ENCODE data around the gene AGTRAP.

AGTRAP gene, protein sequence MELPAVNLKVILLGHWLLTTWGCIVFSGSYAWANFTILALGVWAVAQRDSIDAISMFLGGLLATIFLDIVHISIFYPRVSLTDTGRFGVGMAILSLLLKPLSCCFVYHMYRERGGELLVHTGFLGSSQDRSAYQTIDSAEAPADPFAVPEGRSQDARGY

DNA sequence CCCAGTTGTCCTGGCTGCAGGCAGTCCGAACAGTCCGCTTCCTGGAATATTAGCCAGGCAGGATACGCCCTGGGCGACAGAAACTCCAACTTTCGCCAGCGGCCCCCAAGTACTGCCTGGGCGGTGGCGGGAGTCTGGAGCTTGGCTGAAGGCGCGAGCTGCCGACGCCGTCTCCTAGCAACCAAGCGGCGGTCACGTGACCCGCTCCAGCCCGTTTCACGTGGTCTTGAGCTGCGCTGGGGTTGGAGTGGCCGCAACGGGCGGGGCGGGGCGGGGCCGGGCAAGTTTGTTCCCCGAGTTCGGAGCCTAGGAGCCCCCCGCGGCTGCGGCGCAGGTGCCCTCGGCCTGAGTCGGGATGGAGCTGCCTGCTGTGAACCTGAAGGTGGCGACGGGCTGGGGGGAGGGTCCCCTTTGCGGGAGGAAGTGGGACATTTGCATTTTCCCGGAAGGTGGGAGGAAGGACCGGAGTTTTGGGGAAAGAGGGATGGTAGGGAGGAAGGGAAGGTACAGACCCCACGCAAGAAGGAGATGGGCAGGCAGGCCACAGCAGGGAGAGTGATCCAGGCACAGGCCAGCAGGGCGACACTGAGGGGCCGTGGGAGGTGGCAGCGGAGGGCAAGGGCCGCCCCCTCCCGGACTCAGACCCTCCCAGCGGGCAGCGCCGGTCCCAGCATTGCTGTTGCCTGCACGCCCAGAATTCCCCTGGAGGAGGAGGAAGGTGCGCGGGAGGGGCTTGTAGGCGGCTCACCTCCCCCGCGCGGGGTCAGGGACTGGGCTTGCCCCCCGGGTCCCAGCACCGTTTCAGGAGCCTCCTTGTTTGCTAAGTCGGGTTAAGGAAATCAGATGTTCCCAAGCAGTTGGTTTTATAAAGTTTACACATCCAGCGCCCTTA lies at the start of gene AGTRAP:
Gene AGTRAP (plus strand): TSS at position 283 of the 892 bp plus-strand sequence. CDS start 73 bp downstream, at position 356.
- peak; percentile 87 to 92 for DNase-seq (ENCODE audit: low read depth in 2 of 2)

DNA sequence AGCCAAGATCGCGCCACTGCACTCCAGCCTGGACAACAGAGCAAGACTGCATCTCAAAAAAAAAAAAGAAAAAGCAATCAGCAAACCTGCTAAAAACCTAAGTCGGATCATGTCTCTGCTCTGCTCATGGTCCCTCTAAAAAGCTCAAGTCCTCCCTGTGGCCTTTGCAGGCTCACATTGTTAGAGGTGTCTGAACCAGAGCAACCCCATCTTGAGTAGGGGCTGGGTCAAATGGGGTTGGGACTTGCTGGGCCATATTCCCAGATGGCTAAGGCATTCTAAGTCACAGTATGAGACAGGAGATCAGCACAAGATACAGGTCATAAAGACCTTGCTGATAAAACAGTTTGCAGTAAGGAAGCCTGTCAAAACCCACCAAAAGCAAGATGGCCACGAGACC lies 47.4 kb upstream of the AGTRAP start:
- DNase-seq (ENCODE audit: low read depth in 2 of 2), result no peak

DNA sequence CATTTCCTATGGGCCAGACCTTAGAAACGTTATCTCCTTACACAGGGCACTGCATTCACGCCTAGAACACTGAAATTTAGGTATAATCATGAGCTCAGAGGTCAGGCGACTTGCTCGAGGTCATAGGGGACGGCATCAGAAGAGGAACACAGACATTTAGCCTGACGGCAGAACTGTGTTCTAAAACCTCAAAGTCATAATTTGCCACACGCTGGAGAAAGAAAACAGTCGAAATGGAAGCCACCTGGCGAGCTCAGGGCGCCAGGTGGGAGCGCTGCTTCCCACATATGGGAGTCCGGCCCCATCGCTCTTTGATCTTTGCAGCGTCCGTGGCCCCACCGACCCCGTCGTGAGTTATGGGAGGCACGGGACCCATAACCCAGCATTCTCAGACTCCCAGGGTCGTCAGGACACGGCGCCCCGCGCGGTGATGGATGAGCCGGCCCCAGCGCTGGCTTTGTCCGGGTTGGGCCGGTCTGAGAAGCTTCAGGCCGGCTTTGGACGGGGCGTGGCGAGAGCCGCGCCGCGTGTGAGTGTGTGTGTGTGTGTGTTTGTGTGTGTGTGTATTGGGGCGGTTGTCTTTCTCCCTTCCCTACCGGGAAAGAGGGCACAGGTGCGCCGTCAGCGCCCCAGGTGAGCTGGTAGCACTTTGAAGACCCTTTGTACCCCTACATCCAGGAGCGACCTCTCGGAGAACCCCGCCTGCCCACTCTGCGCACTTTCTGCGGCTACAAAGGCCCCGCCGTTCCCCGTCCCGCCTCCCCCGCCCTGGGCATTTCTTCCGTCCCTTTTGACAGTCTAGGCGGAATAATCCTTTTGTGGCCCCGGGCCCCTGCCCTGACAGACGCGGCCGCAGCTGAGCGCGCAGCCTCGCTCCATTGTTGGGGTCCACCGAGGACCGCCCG lies 45.3 kb upstream of the AGTRAP start:
- DNase-seq (ENCODE audit: low read depth in 2 of 2), result no peak

DNA sequence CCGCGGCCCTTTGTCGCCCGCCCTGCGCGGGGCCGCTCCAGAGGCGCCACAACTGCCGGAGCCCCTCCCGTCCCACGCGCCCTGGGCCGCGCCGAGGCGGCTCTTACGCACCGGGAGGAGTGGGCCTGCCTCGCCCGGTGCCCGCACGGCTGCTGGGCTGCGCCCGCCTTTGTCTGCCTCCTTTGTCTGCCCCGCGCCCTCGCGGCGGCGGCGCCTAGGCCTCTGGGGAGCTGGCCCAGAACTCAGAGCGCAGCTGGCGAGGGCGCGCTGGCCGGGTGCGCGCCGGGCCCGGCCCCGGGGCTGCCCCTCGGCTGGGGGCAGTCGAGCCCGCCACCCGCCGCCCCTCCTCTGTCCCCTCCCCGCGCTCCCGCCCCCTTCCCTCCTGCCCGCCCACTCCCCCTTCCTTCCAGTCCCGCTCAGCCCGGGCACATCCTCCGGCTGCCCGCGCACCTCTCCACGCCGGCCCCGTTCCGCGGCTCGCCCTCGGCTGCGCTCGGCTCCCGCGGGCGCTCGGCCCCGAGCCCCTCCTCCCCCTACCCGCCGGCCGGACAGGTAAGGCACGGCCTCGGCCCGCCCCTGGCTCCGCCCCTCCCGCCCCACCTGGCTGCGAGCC lies 44.5 kb upstream of the AGTRAP start, which contains the start of gene DRAXIN:
Gene DRAXIN (plus strand): TSS at position 409 of the 613 bp plus-strand sequence. CDS start 14,549 bp downstream, outside the sequence.
- DNase-seq (ENCODE audit: low read depth in 2 of 2), result no peak

DNA sequence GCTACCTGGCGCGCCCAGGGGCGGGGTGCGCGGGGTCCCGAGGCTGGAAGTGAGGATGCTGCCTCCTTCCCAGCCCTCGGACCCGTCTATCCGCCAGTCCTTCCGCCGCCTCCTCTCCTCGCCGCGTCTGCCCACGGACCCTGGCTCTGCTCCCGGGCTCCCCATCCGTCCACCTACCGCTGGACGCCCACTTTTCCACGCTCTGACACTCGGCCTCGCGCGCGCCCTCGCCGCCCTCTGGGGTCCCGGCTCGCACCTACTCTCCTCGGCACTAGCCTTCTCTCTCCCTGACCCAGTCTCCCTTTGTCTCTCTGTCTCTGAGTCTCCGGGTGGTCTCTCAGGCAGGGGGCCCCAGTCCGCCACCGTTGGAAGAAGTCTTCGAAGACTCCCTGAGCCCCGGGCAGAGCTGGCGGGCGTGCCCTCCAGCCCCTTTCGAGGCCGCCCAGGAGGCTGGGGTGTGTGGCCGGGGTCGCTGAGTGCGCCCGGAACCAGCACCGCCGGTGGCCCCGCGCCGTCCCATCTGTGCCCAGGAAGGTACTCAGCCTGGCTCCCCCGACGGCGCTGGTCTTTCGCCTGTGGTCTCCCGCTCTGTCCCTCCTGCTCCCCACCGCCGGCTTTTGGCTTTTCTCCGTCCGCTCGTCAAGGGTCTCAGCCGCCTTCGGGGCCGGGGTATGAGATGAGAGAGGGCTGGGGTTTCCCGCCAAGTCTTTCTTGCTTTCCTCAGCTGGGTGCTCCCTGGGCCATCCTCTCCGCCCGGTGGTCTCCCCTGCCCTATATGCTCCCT lies 43.8 kb upstream of the AGTRAP start:
- DNase-seq (ENCODE audit: low read depth in 2 of 2), result no peak

DNA sequence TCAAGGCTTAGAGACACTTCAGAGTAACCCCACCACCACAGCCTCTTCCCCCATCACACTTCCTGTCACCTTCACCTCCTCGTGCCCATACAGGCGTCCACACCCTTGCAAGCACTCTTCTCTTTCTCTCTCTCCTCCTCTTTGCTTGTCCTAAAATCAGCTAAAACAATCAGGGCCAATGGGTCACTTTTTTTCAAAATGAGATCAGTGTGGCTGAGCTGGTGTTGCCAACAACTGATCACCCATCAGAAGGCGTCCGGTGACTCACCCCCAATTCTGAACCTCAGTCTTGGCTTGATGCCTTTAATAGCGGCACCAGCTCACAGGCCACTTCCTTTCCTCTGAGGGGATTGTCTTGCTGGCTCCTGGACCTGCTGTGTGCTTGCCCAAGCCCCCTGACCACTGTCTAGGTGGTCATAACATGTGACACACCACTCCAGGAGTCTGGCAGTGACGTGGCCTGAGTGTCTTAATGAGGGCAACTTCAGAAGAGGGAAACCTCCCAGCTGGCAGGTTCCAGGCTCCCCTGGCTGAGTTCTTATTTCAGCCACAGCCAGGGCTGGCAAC lies 42.8 kb upstream of the AGTRAP start:
- DNase-seq (ENCODE audit: low read depth in 2 of 2), result peak; percentile 22 to 26

DNA sequence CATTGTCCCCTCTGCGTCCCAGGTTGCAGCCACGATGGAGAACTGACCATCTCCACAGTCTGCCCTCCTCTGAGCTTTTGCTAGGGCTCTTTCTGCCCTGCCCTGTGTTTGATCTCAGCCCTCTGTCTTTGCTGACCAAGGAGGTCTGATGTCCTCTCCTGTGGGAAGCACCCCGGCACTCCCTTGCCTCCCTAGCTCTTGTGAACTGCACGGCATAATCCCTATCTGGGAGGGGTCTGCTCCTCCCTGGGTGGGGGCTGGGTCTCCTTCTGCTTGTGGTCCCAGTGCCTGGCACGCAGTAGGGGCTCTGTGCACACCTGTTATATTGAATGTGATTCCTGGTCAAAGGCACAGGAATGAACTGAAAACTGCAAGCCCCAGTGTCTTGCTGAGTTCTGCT lies 42.0 kb upstream of the AGTRAP start:
- no peak for DNase-seq (ENCODE audit: low read depth in 2 of 2)

DNA sequence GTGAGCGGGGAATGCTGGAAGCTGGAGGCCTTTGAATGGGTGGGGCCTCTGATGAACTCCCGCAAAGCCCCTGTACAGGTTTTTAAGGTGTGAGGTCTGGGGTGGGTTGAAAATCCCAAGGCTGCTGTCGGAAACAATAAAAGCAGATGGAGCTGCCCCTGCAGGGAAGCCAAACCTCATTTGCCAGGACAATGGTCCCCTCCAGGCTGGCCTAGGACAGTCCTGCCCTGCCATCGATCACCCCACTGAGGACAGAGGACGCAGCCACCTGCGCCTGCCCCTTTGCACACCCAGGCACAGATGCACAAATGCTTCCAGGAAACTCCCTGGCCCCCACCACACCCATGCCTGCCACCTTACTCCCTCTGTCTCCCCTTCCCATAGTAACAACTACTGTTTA lies 40.1 kb upstream of the AGTRAP start:
- no peak for DNase-seq (ENCODE audit: low read depth in 2 of 2)

DNA sequence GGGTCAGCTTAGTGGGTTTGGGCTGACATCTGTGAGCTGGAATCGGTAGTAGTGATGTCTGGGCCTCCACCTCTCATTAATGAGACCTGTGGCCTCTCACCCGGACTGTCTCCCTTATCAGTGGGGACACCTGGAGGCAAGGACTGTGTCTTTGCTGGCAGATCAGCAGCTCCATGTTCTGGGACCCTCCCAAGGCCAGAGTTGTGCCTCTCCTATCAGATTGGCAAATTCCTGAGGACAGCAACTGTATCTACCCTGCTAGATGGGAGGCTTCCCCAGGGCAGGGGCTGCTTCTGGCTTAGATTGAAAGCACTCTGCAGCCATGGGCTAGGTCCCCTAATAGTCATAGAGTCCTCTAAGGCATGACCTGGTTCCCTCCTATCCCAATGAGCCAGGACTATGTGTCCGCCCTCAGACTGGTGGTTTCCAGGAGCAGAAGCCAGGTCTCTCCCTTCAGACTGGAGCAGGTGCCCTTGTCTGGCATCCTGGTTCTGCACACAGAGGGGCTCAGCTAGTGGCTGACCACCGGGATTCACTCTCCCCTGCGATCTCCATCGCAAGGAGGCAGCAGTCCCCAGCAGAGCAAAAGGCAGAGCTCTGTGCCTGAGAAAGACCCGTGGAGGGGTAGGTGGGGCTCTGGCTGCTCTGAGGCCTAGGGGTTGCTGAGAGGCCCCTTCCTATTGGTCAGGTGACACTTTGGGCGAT lies 38.6 kb upstream of the AGTRAP start:
- DNase-seq (ENCODE audit: low read depth in 2 of 2), result no peak

DNA sequence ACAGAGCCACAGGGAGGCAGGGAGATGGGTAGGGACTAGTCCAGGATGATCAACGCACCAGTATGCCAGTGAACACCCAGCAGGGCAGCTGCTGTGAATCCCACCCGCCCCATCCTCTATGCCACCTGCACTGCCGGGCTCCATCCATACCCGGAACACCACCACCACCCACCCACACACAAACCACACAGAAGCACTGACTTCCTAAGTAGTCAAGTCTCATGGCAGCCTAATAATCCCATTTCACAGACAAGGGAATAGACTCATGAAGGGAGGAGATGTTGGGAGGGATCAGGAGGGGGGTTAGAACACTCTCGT lies 38.1 kb upstream of the AGTRAP start:
- no peak for DNase-seq (ENCODE audit: low read depth in 2 of 2)

DNA sequence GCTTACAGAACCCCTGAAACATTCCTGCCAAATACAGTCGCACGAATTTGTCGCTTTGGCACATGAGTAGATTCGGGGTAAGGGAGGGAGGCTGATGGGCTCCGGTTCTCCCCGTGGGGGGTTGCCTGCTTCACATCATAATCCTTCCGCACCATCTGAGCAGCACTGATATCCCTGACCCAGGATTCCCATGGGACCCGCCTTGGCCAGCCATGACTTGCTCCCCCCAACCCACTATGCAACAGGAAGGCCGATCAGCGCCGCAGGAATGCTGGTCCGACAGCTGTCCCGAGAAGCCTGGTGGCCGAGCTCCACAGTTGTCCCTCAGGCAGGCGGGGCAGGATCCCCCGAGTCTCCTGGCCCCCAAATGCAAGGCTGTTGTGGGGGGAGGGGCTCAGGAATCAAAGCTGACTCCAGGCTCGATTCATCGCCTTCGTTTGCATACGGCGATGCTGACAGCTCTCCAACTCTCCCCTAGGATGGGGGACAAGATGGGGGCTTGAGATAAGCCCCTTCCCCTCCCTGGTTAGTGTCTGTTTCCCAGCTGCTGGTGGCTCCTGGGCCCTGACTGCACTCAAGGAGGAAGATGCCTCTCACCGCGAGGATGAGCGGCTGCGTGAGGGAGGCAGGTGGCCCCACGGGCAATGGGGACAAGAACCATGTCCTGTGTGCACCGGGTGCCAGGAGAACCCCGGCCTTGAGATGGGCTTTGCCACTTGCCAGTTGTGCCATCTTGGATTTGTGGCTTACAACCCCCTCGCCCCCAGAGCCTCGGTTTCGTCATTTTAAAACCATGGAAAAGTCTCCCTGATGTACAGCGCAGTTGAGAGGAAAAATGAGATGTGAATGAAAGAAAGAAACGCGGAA lies 35.1 kb upstream of the AGTRAP start:
- DNase-seq (ENCODE audit: low read depth in 2 of 2), result no peak

DNA sequence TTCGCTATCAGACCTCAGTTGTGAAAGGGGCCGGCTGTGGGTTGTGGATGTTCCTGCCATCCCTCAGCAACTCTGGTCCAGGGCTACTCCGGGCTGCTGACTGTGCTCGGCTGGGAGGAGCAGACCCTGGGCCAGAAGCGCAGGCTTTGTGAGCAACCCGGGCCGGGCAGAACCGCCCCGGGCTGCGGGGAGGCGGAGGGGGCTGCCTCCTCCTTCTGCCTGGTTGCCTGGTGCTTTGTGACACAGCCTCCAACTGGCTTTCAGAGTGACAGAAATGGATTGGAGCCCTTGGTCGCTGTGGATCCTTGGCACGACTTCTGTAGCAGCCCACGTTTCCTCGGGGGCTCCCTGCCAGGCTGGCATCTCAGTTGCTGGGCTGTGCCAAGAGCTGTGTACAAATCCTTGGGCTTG lies 34.4 kb upstream of the AGTRAP start:
- no peak for DNase-seq (ENCODE audit: low read depth in 2 of 2)

DNA sequence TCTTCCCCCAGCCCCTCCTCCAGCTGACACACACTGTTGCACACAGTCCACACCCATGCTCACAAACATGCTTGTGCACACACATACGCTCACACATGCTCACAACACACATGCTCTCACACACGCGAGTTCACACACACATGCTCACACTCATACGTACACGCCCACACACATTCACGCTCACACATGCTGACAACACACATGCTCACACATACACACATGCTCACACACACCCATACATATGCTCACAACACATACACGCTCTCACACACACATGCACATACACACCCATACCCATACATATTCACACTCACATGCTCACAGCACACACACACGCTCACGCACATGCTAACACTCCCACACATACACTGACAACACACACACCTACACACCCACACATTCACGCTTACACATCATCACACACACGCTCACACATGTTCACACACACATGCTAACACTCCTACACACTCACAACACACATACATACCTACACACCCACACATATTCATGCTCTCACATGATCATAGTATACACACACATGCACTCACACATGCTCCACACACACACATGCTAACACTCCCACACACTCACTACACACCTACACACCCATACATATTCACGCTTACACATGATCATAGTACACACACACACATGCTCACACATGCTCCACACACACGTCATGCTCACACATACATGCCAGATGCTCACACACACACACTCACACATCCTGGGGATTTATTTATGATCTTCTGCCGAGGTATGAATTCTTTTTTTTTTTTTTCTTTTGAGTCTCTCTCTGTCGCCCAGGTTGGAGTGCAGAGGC lies 33.7 kb upstream of the AGTRAP start:
- no peak for DNase-seq (ENCODE audit: low read depth in 2 of 2)

DNA sequence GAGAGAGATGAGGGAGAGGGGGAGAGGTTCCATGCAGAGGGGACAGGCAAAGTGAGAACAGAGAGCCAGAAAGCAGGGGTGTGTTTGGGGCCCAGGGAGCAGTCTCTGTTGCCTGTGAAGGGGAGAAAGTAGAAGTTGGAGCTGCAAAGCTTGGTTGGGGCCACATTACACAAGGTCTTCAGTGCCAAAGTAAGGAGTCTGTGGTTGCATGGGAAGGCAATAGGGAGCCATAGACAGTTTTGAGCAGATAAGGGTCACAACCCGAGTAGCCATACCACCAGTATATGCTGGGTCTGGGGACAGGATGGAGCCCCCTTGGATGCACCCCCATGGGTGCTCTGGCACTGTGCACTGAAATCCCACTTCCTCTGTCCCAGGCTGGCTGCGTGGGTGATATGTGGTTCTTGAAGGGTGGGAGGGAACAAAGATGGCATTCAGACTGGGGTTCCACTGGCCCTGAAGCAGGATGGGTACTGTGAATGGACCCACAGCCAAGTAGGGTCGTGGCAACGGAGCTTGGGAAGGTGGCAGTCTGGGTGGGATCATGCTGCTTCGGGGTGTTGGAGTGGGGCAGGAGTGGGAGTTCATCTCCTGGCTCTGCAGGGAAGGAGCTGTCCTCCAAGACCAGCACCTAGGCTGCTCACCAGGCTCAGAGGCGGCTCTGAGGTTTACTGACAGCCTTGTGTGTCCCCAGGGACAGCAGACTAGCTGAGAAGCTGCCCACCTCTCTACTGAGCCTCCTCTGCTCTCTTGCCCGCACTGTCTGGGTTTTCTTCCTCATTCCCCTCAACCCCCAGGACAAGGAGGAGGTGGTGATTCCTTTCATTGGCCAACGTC lies 32.4 kb upstream of the AGTRAP start:
- DNase-seq (ENCODE audit: low read depth in 2 of 2), result no peak

DNA sequence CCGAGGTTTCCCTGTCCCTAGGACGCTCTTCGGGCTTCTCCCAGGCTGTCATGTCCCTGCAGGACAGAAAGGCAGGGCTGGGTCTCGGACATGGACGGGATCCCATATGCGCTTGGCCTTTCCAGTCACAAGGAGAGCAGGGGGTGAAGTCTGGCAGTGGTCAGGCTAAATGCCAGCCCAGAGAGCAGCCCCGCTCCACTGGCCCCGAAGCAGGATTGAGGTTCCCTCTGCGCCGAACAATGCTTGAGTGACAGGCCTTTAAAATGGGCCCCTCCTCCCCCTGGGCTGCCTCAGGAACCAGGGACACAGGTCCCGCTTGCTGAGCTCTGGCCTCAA lies 31.8 kb upstream of the AGTRAP start:
- DNase-seq (ENCODE audit: low read depth in 2 of 2), result no peak

DNA sequence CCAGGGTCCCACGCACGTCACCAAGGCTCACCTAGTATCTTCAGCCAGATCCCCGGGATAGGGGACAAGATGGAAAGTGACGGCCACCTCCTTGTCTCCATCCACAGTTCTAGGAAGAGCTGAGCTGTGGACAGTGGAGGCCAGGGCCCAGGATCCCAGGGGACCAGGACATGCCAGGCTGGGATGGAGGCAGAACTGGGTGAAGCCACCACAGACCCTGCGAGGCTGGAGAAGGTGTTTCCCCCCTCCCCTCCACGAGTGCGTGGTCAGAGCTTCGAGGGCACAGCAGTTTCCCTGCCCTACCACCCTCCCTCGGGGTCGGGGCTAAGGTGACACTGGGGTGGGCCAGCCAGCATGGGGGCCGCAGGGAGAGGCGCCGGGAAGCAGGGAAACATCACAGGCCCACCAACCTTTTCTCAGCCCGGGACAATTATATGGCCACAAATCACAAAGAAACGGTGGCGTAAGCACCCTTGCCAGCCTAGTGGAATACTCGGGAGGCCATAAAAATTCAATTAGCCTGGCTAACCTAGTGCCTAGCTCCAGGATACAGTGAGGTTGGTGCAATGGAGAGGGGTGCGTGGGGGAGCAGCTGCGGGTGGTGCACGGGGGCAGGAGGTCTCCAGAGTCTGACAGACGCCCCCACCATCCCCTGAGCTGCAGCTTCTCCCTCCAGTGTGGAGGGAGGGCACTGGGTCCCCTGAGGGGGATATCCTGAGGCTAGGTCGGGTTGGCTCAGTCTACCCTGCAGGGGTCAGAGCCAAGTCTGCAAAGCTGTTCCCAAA lies 31.1 kb upstream of the AGTRAP start:
- no peak for DNase-seq (ENCODE audit: low read depth in 2 of 2)

DNA sequence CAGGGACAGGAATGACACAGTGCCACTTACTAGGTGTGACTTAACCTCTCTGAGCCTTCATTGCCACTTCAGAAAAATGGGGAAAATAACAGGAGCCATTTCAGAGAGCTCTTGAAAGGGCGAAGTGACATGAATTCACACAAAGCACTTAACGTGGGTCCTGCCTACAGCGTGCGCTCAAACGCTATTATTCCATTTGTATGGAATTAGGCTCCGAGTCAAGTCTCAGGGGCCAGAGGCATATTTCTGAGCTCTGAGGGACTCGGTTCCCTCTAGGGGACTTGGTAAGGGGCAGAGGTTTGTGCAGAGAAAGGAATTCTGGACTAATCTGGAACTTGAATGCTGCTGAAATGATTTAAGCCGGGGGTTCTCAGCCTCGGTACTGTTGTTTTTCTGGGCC lies 30.3 kb upstream of the AGTRAP start:
- DNase-seq (ENCODE audit: low read depth in 2 of 2), result no peak

Data from stimulated activated CD4-positive, alpha-beta T cell treated with anti-CD3 and anti-CD28 coated beads, Interleukin-4, amount 100 ng/mL, for 48 hours (primary cell).